ENCODE data around the gene CXCL16. TPM values are rescaled to one million over a fixed set of nuclear protein-coding genes. Genes with fewer than 3 reads are reported as not detected.

Gene CXCL16
- total RNA-seq, 1 experiment from 2014 or later: 44.8 TPM

GRCh38 chr17:4777969-4778760 lies 38.4 kb upstream of the CXCL16 start:
- Histone ChIP-seq H3K79me2 (ENCODE audit: insufficient read depth, low read length) (no peaks in the 10 kb centered on the region), H3K4me3 (replicated peaks in 1 of 2; ENCODE audit: low read depth in 1 of 2, low read length in 2 of 2) (no peak overlapping the region), H3K4me2 (ENCODE audit: low read length) (no peak overlapping the region), H3K9ac (ENCODE audit: low read length) (no peak overlapping the region), H2AFZ (ENCODE audit: low read depth, low read length, poor library complexity, severe bottlenecking) (no peak overlapping the region), H3K9me3 (ENCODE audit: control insufficient read depth in 1 of 2, insufficient read depth in 1 of 2, low read depth in 1 of 2, low read length in 2 of 2) (no peaks in the 10 kb centered on the region), H3K9me2 (ENCODE audit: insufficient read depth) (no peaks in the 10 kb centered on the region), H3K27ac (ENCODE audit: low read depth, low read length) (no peak overlapping the region), H3K36me3 (ENCODE audit: control insufficient read depth in 1 of 2, insufficient read depth in 2 of 2, low read length in 2 of 2) (no peaks in the 10 kb centered on the region), H3K4me1 (ENCODE audit: control insufficient read depth in 1 of 2, insufficient read depth in 2 of 2, low read length in 2 of 2) (no peaks in the 10 kb centered on the region), H4K20me1 (ENCODE audit: insufficient read depth) (no peaks in the 10 kb centered on the region), H3K27me3 (ENCODE audit: insufficient read depth, low read length) (no peaks in the 10 kb centered on the region)
- CTCF ChIA-PET: interaction anchor here (3.3 kb wide), 1 partner anchor 11 kb away, joined by 19 read pairs; the partner anchor contains the start of gene GLTPD2
- POLR2A ChIA-PET: no interaction called here
- no peak for ATAC-seq
- TF ChIP-seq CTCF (IDR thresholded peaks at IDR 0.05 in 2 of 3, conservative IDR thresholded peaks at IDR 0.05 in 1 of 3; ENCODE audit: borderline replicate concordance in 1 of 3, insufficient read depth in 1 of 3, low read depth in 2 of 3, low read length in 2 of 3) (no peak), POLR2A (IDR thresholded peaks at IDR 0.05; ENCODE audit: borderline replicate concordance, extremely low read depth, insufficient read depth, insufficient read length) (no peak), FOSL1 (IDR thresholded peaks at IDR 0.05; ENCODE audit: low read depth) (no peak), ZNF274 (IDR thresholded peaks at IDR 0.05; ENCODE audit: low read depth, low read length) (no peak), REST (IDR thresholded peaks at IDR 0.05; ENCODE audit: low read depth) (no peak), POLR2AphosphoS5 (IDR thresholded peaks at IDR 0.05; ENCODE audit: low read depth, low read length) (no peak), SRF (IDR thresholded peaks at IDR 0.05; ENCODE audit: low read depth) (no peak)
- intact Hi-C loops (cut with micrococcal nuclease): no loop called here
- BruUV-seq (replicated peaks): no TSS peak
- RAD21 ChIA-PET (ENCODE audit: low non-redundant PET in 1 of 2, low total read pairs in 2 of 2, uncharacterized antibody in 2 of 2, unreplicated experiment in 2 of 2): no interaction called here
- DNase-seq (ENCODE audit: low read depth, low spot score): no peak
